ENCODE results near the gene MAP3K19. TPM values are rescaled to one million over a fixed set of nuclear protein-coding genes. Genes with fewer than 3 reads are reported as not detected.
"Not testable (repeated sequence)": the region's sequence is repeated elsewhere in the genome, so short reads cannot be mapped to it uniquely, and the experiment has no call there.

The MAP3K19 gene
- total RNA-seq, 1 donor from 2014 or later: 0.78 TPM

DNA sequence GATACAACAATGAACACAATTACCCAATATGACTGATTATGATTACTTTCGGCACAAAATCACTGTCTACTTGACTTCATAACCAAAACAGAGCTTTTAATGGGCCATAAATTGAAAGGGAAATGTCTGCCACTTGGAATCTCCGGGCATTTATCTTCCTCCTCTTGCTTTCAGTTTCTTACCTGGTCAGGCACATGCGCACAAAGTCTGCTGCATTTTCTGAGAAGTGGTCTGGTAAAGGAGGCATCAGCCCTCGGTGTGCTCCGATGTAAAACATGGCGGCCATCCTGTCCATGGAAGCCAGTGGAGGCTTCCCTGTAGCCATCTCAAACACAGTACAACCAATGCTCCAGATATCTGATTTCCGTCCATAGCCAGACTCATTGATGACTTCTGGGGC, 66.6 kb downstream of the MAP3K19 start:
- DNase-seq: no peak

DNA sequence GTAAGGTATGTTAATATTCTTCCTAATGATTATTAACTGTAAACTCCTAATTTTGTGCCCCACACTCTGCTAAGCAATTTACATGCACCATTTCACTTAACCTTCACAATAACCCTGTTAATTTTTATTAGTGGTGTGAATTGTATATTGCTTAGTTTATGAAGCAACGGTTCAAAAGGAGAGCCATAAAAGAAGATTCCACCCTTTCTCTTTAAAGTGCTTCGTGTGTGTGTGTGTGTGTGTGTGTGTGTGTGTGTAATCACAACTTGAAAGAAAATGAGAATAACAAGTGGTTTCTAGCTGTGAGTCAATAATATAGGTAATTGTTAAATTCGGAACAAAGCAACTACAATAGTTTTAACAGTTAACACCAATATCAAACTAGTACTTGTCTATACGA, 68.0 kb downstream of the MAP3K19 start:
- no peak for DNase-seq

DNA sequence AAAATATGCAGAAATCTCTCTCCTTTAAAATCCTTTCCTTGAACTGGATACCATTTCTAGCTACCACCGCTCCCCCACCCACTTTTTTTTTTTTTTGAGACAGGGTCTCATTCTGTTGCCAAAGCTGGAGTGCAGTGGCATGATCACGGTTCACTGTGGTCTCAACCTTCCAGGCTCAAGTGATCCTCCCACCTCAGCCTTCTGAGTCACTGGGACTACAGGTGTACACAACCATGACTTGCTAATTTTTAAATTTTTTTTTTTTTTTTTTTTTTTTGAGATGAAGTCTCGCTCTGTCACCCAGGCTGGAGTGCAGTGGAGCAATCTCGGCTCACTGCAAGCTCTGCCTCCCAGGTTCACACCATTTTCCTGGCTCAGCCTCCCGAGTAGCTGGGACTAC, 70.1 kb downstream of the MAP3K19 start:
- DNase-seq: not testable (repeated sequence)

DNA sequence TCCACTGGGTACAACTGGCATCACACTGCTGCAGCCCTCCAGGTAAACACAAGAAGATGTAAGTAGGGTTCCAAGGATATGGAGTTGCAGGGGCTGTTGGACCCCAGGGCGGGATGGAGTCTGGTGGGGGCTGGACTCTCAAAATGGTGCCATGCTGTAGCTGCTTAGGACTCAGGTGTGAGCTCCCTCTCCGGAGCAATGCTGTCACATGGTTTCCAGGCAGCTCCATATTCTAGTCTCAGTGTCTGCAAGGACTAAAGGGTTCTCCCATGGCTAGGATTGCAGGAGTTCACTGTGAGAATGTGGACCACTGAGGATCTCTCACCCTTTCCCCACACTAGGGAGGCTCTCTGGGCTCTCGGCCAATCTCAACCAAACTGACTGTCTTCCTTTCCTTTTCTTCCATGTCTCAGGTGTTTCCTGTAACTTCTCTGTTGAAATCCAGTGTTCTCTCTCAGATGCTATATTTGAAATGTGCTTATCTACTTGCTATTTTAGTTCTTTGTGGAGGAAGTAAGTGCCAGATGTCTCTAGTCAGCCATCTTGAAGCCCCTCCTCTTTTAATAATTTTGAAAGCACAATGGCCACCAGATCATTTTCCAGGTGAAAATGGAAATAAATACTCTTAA, 71.1 kb downstream of the MAP3K19 start:
- DNase-seq: no peak

DNA sequence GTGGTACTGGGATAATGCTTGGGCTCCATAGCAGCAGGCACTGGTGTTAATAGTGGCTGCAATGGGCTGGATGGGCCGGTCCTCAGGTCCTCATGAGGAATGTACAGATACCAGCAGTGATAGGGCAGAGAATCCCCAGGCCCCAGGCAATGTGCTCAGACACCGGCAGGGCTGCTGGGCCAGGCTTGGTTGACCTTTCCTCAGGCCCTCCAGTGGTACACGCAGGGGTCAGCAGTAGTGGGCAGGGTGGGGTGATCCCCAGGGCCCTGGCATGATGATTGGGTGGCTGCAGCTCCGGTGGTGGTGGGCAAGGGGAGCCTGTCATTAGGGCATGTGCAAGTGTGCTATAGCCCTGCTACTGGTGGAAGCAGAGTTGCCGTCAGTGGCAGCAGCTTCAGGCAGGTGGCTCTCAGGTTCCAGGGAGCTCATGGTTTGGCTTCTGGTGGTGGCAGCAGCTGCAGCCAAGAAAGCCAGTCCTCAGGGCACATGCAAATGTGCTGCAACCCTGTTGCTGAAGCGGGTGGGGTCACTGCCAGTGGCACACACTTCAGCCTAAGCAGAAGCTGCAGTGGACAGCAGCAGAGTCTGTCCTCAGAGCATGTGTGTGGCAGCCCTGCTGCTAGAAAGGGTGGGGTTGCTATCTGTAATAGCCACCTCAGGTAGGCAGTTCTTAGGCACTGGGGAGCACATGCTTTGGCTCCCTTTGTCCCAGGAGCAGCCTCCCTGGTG, 71.8 kb downstream of the MAP3K19 start:
- no peak for DNase-seq

DNA sequence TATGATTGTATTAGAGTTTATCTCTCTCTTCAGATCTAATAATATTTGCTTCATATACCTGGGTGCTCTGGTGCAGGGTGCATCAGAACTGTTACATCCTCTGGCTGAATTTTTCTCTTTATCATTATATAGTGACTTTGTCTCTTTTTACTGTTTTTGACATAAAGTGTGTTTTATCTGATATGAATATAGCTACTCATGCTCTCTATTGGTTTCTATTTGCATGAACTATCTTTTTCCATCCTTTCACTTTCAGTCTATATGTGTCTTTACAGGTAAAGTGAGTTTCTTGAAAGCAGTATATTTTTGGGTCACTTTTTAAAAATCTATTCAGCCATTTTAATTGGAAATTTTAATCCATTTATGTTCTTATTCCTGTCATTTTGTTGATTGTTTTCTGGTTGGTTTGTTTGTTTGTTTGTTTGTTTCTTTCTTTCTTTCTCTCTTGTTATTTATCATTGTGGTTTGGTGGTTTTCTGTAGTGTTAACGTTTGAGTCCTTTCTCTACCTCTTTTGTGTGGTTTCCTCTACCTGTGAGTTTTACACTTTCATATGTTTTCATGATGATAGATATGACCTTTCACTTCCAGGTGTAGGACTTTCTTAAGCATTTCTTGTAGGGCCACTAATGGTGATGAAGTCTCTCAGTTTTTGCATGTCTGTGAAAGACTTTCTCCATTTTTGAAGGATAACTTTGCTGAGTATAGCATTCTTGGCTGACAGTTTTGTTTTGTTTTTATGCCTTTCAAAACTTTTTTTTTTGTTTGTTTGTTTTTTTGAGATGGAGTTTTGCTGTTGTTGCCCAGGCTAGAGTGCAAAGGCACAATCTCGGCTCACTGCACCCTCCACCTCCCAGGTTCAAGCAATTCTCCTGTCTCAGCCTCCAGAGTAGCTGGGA, 73.8 kb downstream of the MAP3K19 start:
- no peak for DNase-seq

DNA sequence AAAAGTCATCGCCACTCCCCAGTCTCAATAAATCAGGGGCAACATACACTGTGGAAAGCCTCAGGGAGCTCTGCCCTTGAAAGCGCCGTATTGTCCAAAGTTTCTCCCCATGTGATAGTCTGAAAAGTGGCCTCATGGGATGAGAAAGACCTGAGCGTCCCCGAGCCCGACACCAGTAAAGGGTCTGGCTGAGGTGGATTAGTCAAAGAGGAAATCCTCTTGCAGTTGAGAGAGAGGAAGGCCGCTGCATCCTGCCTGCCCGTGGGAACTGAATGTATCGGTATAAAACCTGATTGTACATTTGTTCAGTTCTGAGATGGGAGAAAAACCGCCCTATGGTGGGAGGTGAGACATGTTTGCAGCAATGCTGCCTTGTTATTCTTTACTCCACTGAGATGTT, 80.1 kb downstream of the MAP3K19 start:
- not testable (repeated sequence) for DNase-seq

DNA sequence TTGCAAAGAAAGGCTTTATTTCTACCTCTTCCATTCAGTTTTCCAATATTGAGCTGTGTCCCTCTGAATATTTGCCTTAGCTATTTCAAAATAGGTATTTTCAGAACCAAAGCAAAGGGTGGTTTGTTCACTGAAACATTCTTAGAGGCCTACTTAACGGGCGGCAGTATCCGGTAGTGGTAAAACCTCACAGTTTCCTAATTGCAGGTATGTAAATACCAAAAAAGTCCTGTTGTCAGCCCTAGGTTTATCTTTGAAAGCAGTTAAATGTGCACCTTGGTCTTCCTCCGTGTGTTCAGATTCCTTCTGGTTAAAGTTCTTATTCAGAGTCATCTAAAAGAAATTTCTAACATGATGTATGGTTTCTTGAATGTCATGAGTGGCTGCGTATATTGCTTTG, 89.8 kb downstream of the MAP3K19 start:
- no peak for DNase-seq

DNA sequence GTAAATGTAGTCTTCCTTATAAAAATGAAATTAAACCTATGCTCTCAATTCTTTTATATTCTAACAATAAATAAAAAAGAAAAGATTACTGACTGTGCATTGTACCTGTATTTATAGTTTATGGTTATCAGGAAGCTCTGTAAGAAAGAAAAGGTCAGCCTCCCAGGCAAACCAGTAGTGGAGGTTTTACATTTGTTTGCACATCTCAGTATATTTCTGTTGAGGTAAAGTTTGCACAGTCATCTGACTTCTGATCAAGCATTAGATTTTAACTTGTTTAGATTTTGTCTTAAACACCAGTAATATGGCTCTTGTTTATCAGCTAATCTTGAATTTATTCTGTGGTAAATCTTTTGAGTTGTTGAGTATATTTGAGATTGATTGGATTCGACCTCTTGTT, 91.5 kb downstream of the MAP3K19 start:
- DNase-seq: no peak

DNA sequence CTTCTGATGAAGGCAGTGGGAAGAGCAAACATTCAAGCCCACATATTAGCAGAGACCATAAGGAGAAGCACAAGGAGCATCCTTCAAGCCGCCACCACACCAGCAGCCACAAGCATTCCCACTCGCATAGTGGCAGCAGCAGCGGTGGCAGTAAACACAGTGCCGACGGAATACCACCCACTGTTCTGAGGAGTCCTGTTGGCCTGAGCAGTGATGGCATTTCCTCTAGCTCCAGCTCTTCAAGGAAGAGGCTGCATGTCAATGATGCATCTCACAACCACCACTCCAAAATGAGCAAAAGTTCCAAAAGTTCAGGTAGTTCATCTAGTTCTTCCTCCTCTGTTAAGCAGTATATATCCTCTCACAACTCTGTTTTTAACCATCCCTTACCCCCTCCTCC, 93.2 kb downstream of the MAP3K19 start:
- no peak for DNase-seq

DNA sequence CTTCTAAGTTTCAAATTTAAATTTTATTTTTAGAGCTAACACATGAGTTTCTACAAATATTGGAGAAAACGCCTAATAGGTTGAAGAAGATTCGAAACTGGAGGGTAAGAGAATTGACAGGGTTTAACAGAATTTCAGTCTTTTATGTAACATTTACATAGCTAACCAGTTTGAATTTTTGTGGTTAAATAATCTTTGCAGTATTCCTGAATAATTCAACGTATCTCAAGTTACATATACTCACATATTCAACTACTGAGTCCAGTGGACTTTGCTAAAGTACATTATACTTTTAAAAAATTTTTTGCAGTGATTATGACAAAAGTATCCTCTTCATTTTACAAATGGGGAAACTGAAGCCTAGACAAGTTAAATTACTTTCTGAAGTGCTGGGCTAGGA, 94.6 kb downstream of the MAP3K19 start:
- no peak for DNase-seq

DNA sequence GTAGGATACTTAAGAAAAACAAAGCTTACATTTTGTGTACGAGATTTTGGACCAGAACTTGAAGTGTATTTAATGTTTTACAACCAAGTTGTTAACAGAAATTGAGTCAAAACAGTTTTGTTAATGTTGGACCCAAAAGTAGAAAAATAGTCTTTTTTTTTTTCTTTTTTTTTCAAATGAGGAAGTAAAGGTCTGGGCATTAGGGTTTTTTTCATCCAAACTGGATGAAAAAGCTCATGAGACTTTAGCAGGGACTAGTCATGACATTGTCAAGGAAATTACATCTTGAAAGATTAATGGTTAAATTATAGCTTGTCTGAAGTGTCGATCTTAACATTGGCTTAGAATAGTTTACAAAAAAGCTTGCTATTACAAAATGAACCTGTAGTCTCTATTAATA, 96.4 kb downstream of the MAP3K19 start:
- no peak for DNase-seq

DNA sequence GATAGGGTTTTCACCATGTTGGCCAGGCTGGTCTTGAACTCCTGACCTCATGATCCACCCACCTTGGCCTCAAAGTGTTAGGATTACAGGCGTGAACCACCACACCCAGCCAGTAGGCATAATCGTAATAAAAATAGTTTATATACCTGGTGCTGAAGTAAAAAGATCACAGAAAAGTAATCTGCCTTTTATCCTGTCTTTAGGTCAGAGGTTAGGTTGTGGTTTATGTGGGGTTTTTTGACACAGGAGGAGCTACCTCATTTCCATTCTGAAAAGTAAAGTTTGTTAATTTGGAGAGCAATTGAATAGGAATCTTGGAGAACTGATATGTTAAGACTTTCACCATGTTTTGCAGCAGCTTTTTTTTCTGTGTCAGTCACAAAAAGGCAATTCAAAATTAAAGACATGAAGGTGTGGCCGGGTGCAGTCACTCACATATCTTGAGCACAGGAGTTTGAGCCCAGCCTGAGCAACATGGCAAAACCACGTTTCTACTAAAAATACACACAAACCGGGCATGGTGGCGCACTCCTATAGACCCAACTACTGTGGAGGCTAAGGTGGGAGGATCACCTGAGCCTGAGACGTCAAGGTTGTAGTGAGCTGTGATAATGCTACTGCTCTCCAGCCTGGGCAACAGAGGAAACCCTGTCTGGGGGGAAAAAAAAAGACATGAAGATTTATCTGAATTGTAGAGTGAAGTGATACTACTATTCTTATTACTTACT, 97.1 kb downstream of the MAP3K19 start:
- no peak for DNase-seq

DNA sequence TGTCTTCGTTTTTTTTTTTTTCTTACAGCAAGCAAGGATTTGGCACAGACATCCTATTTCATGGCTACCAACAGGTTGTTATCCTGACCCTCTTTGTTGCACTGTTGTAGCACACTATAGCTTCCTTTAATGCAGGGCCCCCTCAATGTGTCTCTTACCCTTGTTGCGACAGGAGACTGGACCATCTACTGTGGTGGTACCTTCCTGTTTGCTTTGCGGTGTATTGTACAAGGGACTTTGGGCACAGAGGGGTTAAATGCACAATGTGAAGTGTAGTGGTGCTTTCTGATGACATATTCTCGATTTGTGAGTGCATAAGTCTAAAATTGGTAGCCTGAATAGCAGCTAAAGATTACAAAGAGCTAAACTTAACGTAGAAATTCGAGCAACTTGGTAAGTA, 101.2 kb downstream of the MAP3K19 start:
- DNase-seq: no peak

DNA sequence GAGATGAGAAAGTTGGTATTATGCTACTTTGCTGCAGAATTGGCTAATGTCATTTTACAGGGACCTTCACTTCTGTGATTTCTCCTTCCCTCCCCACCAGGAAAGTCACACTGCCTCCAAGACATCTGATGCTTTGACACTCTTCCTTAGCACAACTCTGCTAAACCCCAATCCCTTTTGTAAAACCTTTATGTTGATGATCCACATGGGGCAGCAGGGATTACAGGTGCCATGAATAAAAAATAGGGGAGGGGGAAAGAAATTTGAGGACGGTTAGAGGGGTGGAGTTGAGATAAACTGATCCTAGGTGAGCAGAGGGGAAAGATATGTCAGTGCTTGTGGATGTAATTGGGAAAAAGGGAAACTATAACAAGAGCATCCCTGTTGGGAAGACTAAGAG, 102.3 kb downstream of the MAP3K19 start:
- no peak for DNase-seq

DNA sequence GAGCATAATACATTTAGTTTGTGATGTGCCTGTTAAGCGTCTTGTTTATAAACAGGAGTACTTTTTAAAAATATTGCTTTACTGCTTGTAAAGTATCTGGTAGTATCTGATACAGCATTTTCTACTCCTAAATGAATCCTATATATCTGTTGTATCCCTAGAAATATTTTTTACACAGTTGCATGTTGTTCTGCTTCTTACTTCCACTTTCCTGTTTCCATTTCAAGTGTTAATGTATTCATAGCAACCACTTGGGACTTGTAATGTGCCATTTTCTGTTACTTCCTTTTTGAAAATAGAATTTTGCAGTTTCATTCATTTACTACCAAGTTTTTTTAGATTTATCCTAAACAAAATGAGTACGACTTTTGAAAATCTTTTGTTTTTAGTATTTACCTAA, 103.7 kb downstream of the MAP3K19 start:
- no peak for DNase-seq

DNA sequence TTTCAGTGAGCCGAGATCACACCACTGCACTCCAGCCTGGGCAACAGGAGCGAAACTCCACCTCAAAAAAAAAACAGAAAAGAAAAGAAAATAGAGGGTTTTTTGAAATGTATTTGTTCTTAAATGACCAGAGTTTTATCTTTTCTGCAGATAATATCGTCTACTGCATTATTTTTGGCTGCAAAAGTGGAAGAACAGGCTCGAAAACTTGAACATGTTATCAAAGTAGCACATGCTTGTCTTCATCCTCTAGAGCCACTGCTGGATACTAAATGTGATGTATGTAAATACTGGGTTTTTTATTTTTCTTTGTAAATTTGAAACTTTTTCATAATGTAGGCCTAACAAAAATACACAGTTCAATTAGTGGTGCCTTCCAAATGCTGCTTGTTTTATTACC, 110.6 kb downstream of the MAP3K19 start:
- no peak for DNase-seq

DNA sequence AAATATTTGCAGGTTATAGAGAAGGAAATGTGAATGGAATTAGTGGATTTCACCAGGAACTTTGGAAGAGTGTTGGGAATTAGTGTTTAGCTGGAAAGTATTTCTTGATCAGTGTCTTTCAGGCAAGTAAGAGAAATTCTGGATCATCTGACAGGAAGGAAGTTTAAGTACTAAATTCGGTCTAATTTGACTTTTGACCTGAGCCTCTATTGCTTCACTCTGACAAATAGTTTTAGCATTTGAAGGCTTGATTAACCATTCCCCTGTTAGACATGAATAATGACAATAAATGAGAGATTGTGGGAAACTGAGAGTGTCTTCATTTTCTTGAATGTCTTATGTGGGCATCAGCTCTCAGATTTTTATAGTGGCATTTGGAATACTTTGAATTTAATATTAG, 112.6 kb downstream of the MAP3K19 start:
- DNase-seq: no peak

DNA sequence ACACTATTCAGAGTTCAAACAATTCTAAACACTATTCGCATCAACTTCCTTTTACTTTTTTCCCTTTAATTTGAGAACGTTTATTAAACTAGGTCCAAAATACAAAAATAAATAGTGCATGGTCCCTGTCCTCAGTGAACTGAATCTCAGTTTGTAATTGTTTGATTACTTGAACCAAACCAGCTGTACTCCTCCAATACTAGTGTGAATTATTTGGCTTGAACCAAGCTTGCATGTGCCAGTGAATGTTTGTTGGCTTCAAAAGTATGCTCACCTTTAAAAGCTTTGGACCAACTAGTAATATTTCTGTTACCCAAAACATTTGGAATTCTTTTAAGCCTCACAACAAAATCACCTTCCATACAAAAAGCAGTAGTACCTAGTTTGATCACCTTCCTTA, 113.1 kb downstream of the MAP3K19 start:
- DNase-seq: no peak

DNA sequence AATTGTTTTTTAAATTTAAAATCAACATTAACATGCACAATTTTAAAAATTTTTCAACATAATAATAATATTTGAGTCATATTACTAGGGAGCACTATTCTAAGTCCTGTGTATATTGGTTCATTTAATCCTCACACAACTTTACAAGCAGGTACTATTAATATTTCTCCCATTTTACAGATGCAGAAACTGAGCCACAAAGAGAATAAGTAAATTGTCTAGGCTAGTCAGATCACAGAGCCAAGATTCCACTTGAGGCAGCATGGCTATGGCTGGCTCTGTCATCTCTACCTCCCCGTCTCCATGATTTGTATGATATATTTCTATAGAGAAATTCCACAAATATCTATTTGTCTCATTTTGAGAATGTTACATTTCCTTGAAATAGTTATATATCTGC, 113.5 kb downstream of the MAP3K19 start:
- DNase-seq: no peak

DNA sequence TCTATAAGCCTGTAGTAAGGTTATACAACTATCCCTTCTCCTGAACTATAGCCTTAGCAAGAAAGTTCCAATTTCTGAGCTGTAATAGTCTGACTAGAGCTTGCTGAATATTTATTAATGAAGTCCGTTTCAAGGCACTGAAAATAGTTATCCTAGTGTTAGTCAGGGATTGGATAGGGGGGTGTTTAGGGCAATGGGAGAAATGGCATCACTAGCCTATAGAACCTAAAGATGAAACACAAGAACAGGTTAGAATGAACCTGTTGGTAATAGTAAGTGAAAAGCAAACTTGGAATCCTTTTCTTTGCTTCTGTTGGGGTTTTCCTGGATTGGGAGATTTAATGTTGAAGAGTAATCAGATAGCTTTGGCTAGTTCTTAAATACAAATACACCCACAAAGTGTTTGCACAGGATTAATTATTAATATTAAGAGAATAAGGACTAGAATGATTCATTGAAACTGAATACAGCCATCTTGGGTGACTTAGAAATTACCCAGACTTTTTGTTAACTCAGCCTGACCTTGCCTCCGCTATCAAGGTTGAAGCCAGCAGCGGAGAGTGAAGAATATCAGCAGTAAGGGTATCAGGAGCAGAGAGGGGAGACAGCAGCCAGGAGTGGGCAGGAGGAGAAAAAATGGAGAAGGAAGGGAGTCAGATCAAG, 114.3 kb downstream of the MAP3K19 start:
- no peak for DNase-seq

DNA sequence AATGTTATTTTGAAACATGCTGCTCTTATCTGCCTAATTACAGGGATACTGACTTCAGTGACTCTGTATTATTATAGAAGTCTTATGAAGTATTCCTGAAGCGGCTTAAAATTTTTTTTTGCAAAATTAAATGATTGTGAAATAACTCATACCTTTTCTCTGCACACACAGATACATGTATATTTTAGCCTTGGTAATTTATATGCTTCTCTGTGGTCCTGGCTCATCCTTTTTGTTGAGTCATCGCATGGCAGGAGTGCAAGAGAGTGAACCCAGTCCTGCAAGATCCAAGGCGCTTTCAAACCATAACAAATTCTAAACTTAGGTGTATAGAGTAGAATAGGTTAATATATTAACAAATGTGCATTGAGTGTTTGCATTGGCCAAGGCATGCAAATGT, 120.1 kb downstream of the MAP3K19 start:
- no peak for DNase-seq
